Subcutaneous adipose tissue (tissue), 4 donors: ENCODE results near the gene STK38L. TPM values are rescaled to one million over a fixed set of nuclear protein-coding genes. Genes with fewer than 3 reads are reported as not detected.

Experiments
- total RNA-seq, 4 donors: library from RNA; depleted of rRNA; stranded (reverse); fragments of >200 nt; gene quantifications; one replicate each; pipeline ENCODE4 v1.1.0, GENCODE V29; 2016
- TF ChIP-seq, protein P1 (sequence below): fragments of 450-650 bp; IDR thresholded peaks from one replicate; pipeline ENCODE4 v1.5.1; 2016; ENCODE audit warnings: low read depth, mild to moderate bottlenecking, control low read depth, antibody characterized with exemption, moderate library complexity

Gene STK38L
- total RNA-seq, 4 donors from 2014 or later = 30.1 to 75.7 (median 51.6) TPM

DNA sequence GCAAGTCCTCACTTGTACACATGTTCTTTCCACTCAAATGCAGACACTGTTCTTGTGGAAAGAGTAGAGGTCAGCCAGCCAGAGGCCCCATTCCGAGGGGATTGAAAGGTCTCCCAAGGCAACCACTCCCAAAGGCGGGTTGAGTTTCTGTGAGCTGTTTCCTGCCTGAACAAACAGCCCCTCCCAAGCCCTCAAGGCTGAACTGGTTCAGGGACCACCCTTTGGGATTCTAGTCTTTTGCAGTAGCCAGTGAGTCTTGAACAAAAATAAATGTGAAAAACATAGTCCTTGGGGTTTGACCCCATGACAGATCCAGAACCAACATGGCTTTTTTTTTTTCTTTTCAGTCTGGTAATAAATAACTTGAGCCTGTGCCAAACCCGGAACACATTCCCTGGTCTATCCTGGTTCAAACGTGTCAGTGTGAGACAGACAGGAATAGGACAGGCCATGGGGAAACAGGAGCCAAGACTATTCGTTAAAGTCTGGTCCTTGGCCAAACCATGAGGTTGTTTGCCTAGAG, 17.6 kb upstream of the STK38L start:
- TF ChIP-seq, protein P1, sequence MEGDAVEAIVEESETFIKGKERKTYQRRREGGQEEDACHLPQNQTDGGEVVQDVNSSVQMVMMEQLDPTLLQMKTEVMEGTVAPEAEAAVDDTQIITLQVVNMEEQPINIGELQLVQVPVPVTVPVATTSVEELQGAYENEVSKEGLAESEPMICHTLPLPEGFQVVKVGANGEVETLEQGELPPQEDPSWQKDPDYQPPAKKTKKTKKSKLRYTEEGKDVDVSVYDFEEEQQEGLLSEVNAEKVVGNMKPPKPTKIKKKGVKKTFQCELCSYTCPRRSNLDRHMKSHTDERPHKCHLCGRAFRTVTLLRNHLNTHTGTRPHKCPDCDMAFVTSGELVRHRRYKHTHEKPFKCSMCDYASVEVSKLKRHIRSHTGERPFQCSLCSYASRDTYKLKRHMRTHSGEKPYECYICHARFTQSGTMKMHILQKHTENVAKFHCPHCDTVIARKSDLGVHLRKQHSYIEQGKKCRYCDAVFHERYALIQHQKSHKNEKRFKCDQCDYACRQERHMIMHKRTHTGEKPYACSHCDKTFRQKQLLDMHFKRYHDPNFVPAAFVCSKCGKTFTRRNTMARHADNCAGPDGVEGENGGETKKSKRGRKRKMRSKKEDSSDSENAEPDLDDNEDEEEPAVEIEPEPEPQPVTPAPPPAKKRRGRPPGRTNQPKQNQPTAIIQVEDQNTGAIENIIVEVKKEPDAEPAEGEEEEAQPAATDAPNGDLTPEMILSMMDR = no peak

DNA sequence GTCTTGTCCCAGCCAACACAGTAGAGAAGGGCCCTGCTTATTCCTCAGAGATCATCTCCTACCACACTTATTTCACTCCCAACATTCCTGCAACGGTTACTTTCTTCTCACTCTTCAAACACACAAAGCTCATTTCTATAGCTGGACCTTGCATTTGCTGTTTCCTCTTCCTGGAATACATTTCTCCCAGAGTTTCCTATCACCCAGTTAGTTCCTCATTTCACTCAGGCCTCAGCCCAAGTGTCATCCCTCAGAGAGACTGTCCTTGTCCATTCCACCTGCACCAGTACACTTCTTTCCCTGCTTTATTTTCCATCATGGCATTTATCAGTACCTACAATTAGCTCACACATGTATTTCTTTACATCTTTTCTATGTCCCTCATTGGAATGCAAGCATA, 14.7 kb upstream of the STK38L start:
- TF ChIP-seq, protein P1 = no peak

DNA sequence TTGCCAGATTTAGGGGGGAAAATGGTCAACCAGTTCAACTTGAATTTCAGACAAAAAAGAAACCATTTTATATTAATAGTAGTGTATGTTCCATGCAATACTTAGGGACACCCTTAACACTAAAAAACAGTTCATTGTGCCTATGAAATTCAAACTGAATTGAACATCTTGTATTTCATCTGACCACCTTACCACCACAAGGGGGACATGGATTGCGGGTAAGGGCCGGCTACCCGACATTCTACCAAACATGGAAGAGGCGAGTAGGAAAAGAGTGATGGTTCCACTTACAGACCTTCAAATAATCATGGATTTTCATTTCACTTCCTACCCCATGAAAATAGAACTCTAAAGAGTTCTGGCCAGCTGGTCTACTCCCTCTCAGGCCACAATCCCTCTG, 10.3 kb upstream of the STK38L start:
- TF ChIP-seq, protein P1 = no peak

DNA sequence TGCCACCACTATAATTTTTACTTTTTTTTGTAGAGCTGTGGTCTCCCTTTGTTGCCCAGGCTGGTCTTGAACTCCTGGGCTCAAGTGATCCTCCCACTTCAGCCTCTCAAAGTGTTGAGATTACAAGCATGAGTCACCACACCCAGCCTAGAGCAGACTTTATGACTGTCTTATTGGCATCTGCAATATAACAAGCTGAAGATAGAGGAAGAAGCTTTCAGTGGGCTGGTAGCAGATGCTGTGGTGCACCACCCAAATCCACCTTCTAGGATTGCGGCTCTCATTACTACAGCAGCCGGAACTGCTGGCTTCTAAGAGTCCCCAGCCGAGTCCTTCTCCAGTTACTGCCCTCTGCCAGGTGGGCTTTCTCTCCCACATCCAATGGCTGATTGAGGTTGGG, 7.6 kb upstream of the STK38L start:
- TF ChIP-seq, protein P1 = no peak

DNA sequence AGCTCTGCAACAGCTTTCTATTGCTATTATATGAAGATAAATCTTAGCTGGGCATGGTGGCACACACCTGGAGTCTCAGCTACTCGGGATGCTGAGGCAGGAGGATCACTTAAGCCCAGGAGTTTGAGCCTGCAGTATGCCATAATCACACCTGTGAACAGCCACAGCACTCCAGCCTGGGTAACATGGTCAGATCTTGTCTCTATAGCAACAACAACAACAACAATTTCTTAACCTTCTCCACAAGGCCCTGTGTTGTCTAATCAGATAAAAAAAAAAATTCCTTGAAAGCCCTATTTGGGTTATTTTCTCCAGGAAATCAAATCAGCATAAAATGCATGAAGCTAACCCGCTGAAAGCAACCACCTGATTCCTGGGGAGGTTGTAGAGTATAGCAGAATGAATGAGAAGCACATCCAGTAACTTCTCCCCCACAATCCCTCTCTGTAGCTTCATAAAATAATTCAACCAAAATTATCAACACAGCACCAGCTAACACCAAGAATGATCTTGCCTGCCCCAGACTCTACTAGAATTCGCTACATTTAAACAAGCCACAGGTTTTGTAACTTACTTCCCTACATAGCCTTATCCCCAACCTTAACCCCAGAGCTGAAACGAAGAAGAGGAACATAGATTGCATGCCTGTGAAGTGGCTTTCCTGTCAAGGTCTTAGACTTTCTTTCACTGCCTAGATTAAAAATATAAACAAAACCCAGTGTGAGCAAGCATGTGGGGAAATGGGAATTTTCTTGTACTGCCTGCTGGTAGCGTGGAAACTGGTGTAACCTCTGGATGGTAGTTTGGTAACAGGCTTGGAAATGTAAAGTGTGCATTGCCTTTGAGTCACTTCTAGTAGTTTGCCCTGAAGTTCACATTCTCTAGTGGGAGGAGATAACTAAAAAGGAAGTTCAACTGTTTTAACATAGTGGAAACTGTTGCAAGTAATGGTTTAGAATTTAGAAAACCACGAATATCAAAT, 6.0 kb upstream of the STK38L start:
- TF ChIP-seq, protein P1 = no peak

DNA sequence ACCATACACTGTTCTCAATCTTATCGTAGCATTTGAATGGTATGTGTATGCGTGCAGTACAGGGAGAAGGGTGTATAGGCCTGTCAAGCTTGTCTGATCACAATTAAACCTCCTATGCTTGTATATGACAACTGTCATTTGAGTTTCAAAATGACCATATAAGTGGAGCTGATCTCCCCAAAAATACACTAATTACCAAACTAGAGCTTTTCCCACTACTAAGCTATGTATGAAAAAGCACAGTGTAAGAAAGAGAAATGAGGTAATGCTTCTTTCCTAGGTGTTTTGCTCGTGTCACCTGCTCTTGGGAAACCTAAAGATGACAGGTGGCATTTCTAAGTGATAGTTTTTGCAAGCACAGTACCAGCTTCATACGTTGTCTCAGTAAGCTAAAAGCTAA, 1.1 kb upstream of the STK38L start:
- TF ChIP-seq, protein P1 = no peak

DNA sequence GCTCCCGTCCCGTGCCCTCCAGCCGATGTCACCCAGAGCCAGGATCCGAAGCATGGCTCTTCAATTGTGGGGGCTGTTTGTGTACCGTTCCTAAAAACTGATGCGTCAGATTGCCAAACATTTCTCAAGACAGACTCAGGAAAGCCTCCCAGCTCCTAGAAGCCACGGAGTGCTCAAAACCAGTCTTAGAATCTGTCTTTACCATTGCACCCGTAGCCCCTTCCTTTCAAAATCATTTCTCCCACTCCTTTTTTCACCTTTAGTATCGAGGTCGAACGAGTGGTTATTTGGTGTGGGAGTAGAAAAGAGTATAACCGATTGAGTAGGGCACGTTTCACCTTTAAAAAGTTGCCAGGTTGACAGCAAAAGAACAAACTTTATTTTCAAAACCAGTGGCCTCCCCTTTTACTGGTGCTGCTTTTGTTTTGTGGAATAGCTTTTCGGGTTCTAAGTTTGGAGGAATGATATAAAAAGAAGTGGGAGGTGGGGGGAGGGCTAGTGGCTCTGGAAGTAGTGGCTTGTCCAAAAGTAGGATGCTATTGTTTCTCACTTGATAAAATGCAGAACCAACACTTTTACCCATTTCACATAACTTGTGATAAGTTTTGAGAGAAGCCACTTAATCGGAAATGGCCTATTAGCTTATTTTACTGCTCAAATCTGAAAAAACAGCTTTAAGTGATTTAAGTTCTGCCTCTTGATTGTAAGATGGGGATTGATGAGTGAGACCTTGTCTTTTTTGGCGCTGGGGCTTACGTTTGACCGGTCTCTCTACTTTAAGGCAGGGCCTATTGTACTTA, 803 bp downstream of the STK38L start:
- TF ChIP-seq, protein P1 = no peak
